Activated CD4-positive, alpha-beta T cell treated with anti-CD3 and anti-CD28 coated beads for 36 hours (primary cell): ENCODE data around the gene FHL5. TPM values are rescaled to one million over a fixed set of nuclear protein-coding genes. Genes with fewer than 3 reads are reported as not detected.
A peak's percentile ranks its signal among the peaks of the same experiment; 100 is the strongest.

ENCODE experiments used
- ATAC-seq: fragments of 200-7000 bp; cut with Tn5 transposase; one replicate; pipeline ENCODE4 v1.10.0; 2021; ENCODE audit warnings: mild to moderate bottlenecking, moderate library complexity
- CTCF ChIA-PET: fragments of 350-600 bp; sonication (Branson Sonifier 250); formaldehyde crosslinking; loops from one replicate; lab custom pipeline; 2021; ENCODE audit warnings: antibody characterized with exemption; lab: Charles Lee
- POLR2A ChIA-PET: fragments of 350-600 bp; sonication (Branson Sonifier 250); formaldehyde crosslinking; loops from one replicate; lab custom pipeline; 2021; ENCODE audit warnings: antibody characterized with exemption, inconsistent platforms; lab: Charles Lee
- DNase-seq: peaks from one replicate; pipeline ENCODE4 v3.0.0-alpha.2; 2020
- H3K27ac Mint-ChIP-seq: one replicate; pipeline ENCODE4 v1.8.0; 2021; ENCODE audit warnings: mixed read lengths
- H3K27me3 Mint-ChIP-seq: one replicate; pipeline ENCODE4 v1.8.0; 2021; ENCODE audit warnings: mixed read lengths
- H3K36me3 Mint-ChIP-seq: one replicate; pipeline ENCODE4 v1.8.0; 2021; ENCODE audit warnings: low read depth, mixed read lengths
- H3K4me1 Mint-ChIP-seq: one replicate; pipeline ENCODE4 v1.8.0; 2021; ENCODE audit warnings: mixed read lengths
- H3K4me3 Mint-ChIP-seq: one replicate; pipeline ENCODE4 v1.8.0; 2021; ENCODE audit warnings: mild to moderate bottlenecking, moderate library complexity, mixed read lengths
- H3K9me3 Mint-ChIP-seq: one replicate; pipeline ENCODE4 v1.8.0; 2021; ENCODE audit warnings: low read depth, mixed read lengths
- intact Hi-C, 2 experiments: fragments of 100-400 bp; cut with DNase I in 1 of 2; cut with micrococcal nuclease in 1 of 2; formaldehyde crosslinking; loops; one replicate each; pipeline versions ENCODE4 v1.14.2 to v1.15.1; 2022 to 2024; cut with DNase I, micrococcal nuclease
- total RNA-seq, 2 experiments: library from RNA; stranded (reverse); gene quantifications; one replicate each; pipeline ENCODE4 v1.2.3, GENCODE V29; 2021

FHL5 gene, protein sequence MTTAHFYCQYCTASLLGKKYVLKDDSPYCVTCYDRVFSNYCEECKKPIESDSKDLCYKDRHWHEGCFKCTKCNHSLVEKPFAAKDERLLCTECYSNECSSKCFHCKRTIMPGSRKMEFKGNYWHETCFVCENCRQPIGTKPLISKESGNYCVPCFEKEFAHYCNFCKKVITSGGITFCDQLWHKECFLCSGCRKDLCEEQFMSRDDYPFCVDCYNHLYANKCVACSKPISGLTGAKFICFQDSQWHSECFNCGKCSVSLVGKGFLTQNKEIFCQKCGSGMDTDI
- not detected for total RNA-seq

DNA sequence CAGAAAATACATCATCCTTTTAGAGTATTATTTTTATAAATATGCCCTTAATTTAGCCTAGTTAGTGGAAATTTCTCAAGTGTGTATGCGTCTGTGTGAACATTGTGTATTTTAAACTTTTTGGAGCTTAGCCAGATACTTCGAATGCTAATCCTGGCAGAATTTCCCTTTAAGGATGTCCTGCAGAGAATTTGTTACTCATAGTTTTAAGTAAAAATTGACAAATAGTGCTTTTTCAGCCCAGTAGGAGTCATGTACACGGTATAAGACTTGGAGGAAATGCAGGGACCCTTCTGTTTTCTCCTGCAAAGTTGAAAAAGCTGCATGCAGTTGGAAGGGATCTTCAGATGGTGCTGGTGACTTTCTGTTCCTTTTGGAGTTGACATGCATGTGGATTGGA, at the start of gene FHL5:
Gene FHL5, plus strand, starts transcription at position 243 of the 400 bp plus-strand sequence. CDS start 40,486 bp downstream, outside the sequence.
- DNase-seq (no peak), ATAC-seq (no peak)
- H3K9me3 Mint-ChIP-seq = peaks cover 2% of the 10 kb centered on the region
- POLR2A ChIA-PET = no interaction called here
- H3K4me3 Mint-ChIP-seq = no peak within 1 kb of the TSS
- H3K36me3 Mint-ChIP-seq = no peaks in the 10 kb centered on the region
- intact Hi-C loops = no loop called here
- CTCF ChIA-PET = interaction anchor here (0.9 to 2.6 kb wide), 3 partner anchors 19 to 44 kb away, joined by 3 to 6 read pairs (median 4); no protein-coding TSS in a partner anchor
- no peaks in the 10 kb centered on the region for H3K4me1 Mint-ChIP-seq
- no peak within 1 kb of the TSS for H3K27ac Mint-ChIP-seq
- H3K27me3 Mint-ChIP-seq = peaks cover 4% of the 10 kb centered on the region

DNA sequence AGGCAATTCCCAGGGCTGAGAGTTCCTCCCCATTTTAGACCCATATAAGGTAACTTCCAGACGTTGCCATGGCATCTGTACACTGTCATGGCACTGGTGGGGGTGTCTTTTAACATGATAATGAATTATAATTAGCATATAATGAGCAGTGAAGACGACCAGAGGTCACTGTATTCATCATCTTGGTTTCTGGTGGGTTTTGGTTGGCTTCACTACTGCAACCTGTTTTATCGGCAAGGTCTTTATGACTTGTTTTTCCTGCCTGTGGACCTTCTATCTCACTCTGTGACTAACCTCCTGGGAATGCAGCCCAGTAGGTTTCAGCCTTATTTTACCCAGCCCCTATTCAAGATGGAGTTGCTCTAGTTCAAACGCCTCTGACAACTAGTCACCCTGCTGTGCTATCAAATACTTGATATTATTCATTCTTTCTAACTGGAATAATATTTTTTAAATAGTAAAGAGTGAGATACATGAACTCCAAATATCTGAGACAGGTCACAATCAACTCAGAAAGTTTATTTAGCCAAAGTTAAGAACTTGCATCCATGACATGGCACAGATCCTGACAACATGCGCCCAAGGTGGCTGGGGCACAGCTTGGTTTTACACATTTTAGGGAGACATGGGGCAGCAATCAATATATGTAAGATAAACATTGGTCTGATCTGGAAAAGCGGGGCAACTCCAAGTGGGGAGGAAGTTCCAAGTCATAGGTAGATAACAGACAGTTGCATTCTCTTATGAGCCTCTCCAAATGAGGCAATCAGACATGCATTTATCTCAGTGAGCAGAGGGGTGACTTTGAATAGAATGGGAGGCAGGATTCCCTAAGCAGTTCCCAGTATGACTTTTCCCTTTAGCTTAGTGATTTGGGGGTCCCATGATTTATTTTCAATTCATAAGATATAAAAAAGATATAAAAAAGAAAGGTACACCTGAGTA, 42.5 kb upstream of the FHL5 start:
- Mint-ChIP-seq H3K27ac (peak overlapping the region; percentile 56), H3K4me1 (peaks cover 13% of the 10 kb centered on the region), H3K9me3 (no peaks in the 10 kb centered on the region), H3K4me3 (peak overlapping the region; percentile 98), H3K36me3 (peaks cover 2% of the 10 kb centered on the region), H3K27me3 (no peaks in the 10 kb centered on the region)
- ATAC-seq = no peak
- POLR2A ChIA-PET = no interaction called here
- intact Hi-C loops = loop anchor here (1.0 to 5.0 kb wide), 7 partner anchors 54 to 943 kb away; partner anchors contain the start of genes GPR63 (in 1 of the 2), KLHL32 (in 1 of the 2), MANEA (in 1 of the 2) and MMS22L (in 1 of the 2)
- DNase-seq = no peak
- CTCF ChIA-PET = interaction anchor here (0.7 kb wide), 1 partner anchor 771 kb away, joined by 3 read pairs; no protein-coding TSS in a partner anchor

DNA sequence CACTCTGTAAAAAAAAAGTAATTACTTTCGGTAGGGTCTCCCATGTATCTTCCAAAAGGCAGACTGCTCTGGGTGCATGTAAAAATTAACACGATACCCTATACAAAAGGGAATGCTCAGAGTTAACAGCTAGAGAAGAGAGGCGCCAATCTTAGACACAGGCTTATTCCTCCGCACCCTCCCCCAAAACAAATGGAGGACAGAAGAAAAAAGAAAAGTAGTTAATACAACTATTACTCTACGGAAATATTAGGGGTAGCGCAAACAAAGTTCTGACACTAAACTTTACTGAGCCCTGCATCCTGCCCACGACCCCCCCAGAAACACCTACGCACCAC, 41.7 kb upstream of the FHL5 start:
- H3K36me3 Mint-ChIP-seq = peaks cover 6% of the 10 kb centered on the region
- POLR2A ChIA-PET = no interaction called here
- CTCF ChIA-PET = interaction anchor here (0.7 kb wide), 1 partner anchor 771 kb away, joined by 3 read pairs; no protein-coding TSS in a partner anchor
- peak overlapping the region; percentile 98 for H3K4me3 Mint-ChIP-seq
- H3K27ac Mint-ChIP-seq = peak overlapping the region; percentile 99
- ATAC-seq (peak; percentile 30), DNase-seq (no peak)
- peaks cover 14% of the 10 kb centered on the region for H3K4me1 Mint-ChIP-seq
- no peaks in the 10 kb centered on the region for H3K9me3 Mint-ChIP-seq
- H3K27me3 Mint-ChIP-seq = no peaks in the 10 kb centered on the region
- intact Hi-C loops = loop anchor here (1.0 to 5.0 kb wide), 7 partner anchors 54 to 944 kb away; partner anchors contain the start of genes GPR63 (in 1 of the 2), KLHL32 (in 1 of the 2), MANEA (in 1 of the 2) and MMS22L (in 1 of the 2)

DNA sequence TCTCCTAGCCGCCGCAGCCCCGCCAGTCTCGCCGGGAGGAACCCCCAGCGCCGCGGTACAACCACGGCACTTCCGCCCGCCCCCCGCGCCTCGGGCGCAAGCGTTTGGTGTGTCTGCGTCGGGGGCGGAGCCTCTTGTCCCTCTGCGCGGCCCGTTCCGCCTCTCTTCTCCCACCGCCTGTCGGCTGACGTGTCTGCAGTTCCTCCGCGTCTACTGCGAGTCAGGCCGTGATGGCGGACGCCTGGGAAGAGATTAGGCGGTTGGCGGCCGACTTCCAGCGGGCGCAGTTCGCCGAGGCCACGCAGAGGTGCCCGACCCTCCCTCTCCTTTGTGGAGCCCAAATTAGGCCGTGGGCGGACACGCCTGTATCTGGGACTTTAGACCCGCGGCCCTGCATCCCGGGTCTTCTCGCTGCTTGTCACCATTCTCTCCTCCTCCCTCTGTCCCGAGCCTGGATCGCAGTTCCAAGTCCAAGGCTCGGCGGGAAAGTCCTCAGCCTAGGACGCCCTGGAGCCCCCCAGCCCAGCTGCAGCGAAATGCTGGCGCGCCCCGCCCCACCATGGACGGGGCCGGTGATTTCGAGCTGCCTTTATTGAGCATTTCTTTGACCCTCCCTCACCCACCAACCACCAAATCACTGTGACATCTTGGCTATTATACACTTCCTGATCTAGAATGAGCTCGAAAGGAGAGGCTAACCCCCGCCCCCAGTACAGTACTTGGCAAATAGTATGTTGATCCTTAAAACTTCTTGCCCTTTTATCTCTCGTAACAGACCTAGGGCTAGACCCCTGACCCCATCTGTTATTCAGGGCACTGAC, 41.1 kb upstream of the FHL5 start, which contains the start of gene UFL1:
Gene UFL1, plus strand, starts transcription at position 163 of the 821 bp plus-strand sequence. Its CDS starts 68 bp downstream, at position 231.
- peaks cover 16% of the 10 kb centered on the region for H3K4me1 Mint-ChIP-seq
- peak within 1 kb of the TSS; percentile 98 for H3K4me3 Mint-ChIP-seq
- ChIA-PET POLR2A (no interaction called here), CTCF (interaction anchor here (0.7 kb wide), 1 partner anchor 770 kb away, joined by 3 read pairs; no protein-coding TSS in a partner anchor)
- no peaks in the 10 kb centered on the region for H3K27me3 Mint-ChIP-seq
- intact Hi-C loops = loop anchor here (1.0 to 5.0 kb wide), 9 partner anchors 55 to 945 kb away; partner anchors contain the start of genes GPR63 (in 2 of the 2), MANEA (in 2 of the 2), NDUFAF4 (in 2 of the 2) and KLHL32 (in 1 of the 2)
- peaks cover 9% of the 10 kb centered on the region for H3K36me3 Mint-ChIP-seq
- ATAC-seq (peak; percentile 98), DNase-seq (peak; percentile 96)
- H3K27ac Mint-ChIP-seq = peak within 1 kb of the TSS; percentile 99
- H3K9me3 Mint-ChIP-seq = no peaks in the 10 kb centered on the region

DNA sequence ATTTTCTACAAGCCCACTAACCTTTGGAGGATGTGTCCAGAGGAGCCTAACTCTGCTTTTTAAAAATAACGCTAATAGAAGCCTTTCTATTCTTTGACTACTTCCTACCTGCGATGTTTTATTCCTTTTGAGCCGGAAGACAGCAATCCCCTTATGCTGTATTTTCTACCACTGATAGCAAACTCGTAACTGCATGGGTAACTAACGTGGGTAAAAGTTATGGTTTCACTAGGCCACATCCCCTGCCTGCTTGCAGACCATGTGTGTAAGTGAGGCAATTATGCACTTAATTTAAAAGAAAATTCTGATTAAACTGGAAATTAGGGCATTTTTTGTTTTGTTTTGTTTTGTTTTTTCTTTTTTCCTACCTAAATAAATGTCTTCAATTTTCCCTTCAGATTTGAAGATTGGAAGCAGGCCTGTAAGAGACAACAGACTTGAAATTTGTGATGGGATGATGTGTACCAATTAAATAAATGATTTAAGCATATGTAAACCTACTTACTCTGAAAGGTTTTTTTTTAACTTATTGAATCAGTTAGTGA, 40.4 kb upstream of the FHL5 start:
- Mint-ChIP-seq H3K4me3 (peak overlapping the region; percentile 98), H3K27me3 (no peaks in the 10 kb centered on the region), H3K4me1 (peaks cover 16% of the 10 kb centered on the region), H3K36me3 (peaks cover 12% of the 10 kb centered on the region), H3K9me3 (no peaks in the 10 kb centered on the region), H3K27ac (peak overlapping the region; percentile 99)
- peak; percentile 17 for ATAC-seq
- intact Hi-C loops = loop anchor here (1.0 to 5.0 kb wide), 4 partner anchors 315 to 946 kb away; partner anchors contain the start of genes GPR63 (in 2 of the 2), MANEA (in 1 of the 2) and NDUFAF4 (in 1 of the 2)
- ChIA-PET CTCF (interaction anchor here (0.9 kb wide), 1 partner anchor 12 kb away, joined by 3 read pairs; no protein-coding TSS in a partner anchor), POLR2A (interaction anchor here (0.7 kb wide), 2 partner anchors 9 to 350 kb away, joined by 3 to 6 read pairs; no protein-coding TSS in a partner anchor)
- peak; percentile 19 for DNase-seq

DNA sequence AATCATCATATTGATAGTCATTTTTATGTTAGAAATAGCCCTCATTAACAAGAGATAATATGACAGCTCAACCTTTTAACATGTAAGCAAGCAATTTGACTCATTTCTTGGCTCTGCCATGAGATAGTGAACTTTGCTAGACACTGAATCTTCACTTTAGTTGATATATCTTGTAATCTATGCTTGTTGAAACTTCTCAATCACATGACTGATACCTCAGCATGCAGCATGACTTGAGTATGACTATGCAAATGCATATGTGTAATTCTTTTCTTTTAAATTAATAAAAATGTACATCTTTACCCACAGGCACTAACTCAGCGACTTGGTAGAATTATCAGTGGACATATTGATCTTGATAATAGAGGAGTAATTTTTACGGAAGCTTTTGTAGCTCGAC, 34.7 kb upstream of the FHL5 start:
- ATAC-seq (no peak), DNase-seq (no peak)
- Mint-ChIP-seq H3K4me3 (no peak overlapping the region), H3K27me3 (no peaks in the 10 kb centered on the region), H3K36me3 (peaks cover 39% of the 10 kb centered on the region), H3K9me3 (no peaks in the 10 kb centered on the region), H3K27ac (no peak overlapping the region), H3K4me1 (peaks cover 17% of the 10 kb centered on the region)
- CTCF ChIA-PET = interaction anchor here (1.1 to 2.3 kb wide), 4 partner anchors 11 to 29 kb away, joined by 3 to 10 read pairs (median 4); no protein-coding TSS in a partner anchor
- intact Hi-C loops = no loop called here
- POLR2A ChIA-PET = no interaction called here

DNA sequence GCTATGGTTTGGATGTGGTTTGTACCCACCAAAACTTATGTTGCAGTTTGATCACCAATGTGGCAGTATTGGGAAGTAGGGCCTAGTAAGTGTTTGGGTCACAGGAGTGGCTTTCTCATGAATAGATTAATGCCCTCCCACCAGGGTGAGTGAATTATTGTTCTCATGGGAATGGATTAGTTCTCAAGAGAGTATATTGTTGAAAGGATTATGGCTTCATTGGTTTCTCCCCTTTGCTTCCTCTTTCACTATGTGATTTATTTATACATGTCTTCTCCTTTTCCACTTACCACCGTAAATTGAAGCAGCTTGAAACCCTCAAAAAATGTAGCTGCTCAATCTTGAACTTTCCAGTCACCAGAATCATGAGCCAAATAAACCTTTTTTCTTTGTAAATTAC, 30.5 kb upstream of the FHL5 start:
- DNase-seq = no peak

DNA sequence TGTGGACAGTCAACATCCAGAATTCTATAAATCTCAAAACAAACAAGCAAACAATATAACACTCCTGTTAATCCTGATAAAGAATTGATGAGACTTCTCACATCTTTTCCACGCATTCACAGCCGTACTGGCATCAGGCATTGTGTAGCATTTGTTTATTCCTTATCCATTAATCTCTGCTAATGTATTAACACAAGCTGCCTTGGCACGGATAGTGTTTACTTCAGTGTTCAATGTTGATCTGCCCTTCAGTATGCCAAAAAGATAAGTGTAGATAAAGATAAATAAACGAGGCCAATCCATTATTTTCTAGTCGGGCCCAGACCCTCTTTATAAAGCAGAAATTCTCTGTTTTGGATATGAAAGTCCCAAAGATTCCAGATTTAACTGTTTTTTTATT, 25.2 kb upstream of the FHL5 start:
- POLR2A ChIA-PET = no interaction called here
- H3K27me3 Mint-ChIP-seq = no peaks in the 10 kb centered on the region
- H3K27ac Mint-ChIP-seq = no peak overlapping the region
- intact Hi-C loops = no loop called here
- ATAC-seq = no peak
- H3K9me3 Mint-ChIP-seq = no peaks in the 10 kb centered on the region
- H3K36me3 Mint-ChIP-seq = peaks cover 29% of the 10 kb centered on the region
- no peak overlapping the region for H3K4me3 Mint-ChIP-seq
- DNase-seq = no peak
- H3K4me1 Mint-ChIP-seq = peaks cover 3% of the 10 kb centered on the region
- CTCF ChIA-PET = no interaction called here

More for the DNA sequence above, 30.5 kb upstream of the FHL5 start:
- Mint-ChIP-seq H3K9me3 (no peaks in the 10 kb centered on the region), H3K4me1 (peaks cover 14% of the 10 kb centered on the region), H3K27me3 (no peaks in the 10 kb centered on the region), H3K4me3 (no peak overlapping the region), H3K27ac (no peak overlapping the region), H3K36me3 (peaks cover 35% of the 10 kb centered on the region)
- intact Hi-C loops = no loop called here
- ChIA-PET CTCF (interaction anchor here (1.2 kb wide), 1 partner anchor 13 kb away, joined by 6 read pairs; no protein-coding TSS in a partner anchor), POLR2A (no interaction called here)
- no peak for ATAC-seq

DNA sequence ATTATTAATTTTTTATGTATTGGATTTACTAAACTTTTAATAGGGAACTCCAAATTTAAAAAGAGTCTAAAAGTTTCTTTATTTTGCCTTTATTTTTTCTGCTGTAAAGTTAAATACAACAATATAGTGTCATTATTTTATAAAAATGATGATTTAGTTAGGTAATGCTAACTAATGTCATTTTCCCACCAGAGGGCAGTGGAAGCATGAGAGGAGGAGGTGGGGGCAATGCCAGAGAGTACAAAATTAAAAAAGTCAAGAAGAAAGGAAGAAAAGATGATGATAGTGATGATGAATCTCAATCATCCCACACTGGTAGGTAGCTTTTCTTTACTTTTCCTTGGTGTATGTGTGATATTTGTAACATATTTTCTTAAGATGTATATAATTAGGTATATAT, 20.2 kb upstream of the FHL5 start:
- ChIA-PET POLR2A (no interaction called here), CTCF (interaction anchor here (0.7 to 2.6 kb wide), 3 partner anchors 15 to 30 kb away, joined by 3 to 10 read pairs (median 3); no protein-coding TSS in a partner anchor)
- no peak overlapping the region for H3K27ac Mint-ChIP-seq
- ATAC-seq = no peak
- DNase-seq = no peak
- no peaks in the 10 kb centered on the region for H3K9me3 Mint-ChIP-seq
- H3K4me1 Mint-ChIP-seq = no peaks in the 10 kb centered on the region
- no peaks in the 10 kb centered on the region for H3K27me3 Mint-ChIP-seq
- peaks cover 40% of the 10 kb centered on the region for H3K36me3 Mint-ChIP-seq
- intact Hi-C loops = loop anchor here (2.0 to 5.0 kb wide), 3 partner anchors 355 to 516 kb away; partner anchors contain the start of gene NDUFAF4 (in 1 of the 2)
- no peak overlapping the region for H3K4me3 Mint-ChIP-seq

DNA sequence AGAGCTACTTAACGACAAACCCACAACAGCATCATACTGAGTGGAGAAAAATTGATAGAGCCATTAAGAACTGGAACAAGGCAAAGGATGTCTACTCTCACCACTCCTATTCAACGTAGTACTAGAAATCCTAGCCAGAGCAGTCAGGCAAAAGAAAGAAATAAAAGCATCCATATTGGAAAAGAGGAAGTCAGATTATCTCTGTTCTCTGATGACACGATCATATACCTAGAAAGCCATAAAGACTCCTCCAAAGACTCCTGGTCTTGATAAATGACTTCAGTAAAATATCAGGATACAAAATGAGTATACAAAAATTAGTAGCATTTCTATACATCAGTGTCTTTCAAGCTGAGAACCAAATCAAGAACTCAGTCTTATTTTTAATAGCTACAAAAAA, 17.0 kb upstream of the FHL5 start:
- no peaks in the 10 kb centered on the region for H3K27me3 Mint-ChIP-seq
- ChIA-PET POLR2A (no interaction called here), CTCF (interaction anchor here (0.6 to 1.8 kb wide), 3 partner anchors 9 to 62 kb away, joined by 3 to 6 read pairs (median 3); no protein-coding TSS in a partner anchor)
- H3K4me3 Mint-ChIP-seq = no peak overlapping the region
- no peaks in the 10 kb centered on the region for H3K9me3 Mint-ChIP-seq
- no peaks in the 10 kb centered on the region for H3K4me1 Mint-ChIP-seq
- H3K36me3 Mint-ChIP-seq = peaks cover 36% of the 10 kb centered on the region
- intact Hi-C loops = no loop called here
- ATAC-seq (no peak), DNase-seq (no peak)
- H3K27ac Mint-ChIP-seq = no peak overlapping the region
